Gastroesophageal sphincter (tissue), 4 donors: ENCODE measurements around the gene LPIN1. TPM values are rescaled to one million over a fixed set of nuclear protein-coding genes. Genes with fewer than 3 reads are reported as not detected.

Source experiments
- ATAC-seq: fragments of 150-250 bp; one replicate; pipeline ENCODE4 v1.9.1; 2016; ENCODE audit warnings: mild to moderate bottlenecking, moderate library complexity
- H3K27ac ChIP-seq, 4 donors: fragments of 200-600 bp; sonication (generic) in 3 of 4; 1 replicate in 3 of 4; 2 replicates in 1 of 4; pipeline ENCODE4 v1.5.1; 2016 to 2019
- H3K27me3 ChIP-seq: fragments of 200-600 bp; sonication (generic); one replicate; pipeline ENCODE4 v1.5.1; 2019
- H3K36me3 ChIP-seq, 2 donors: fragments of 200-600 bp; sonication (generic); one replicate each; pipeline ENCODE4 v1.5.1; 2019; ENCODE audit warnings: control low read depth in 1 of 2
- H3K4me1 ChIP-seq, 3 donors: fragments of 200-600 bp; sonication (generic); 1 replicate in 2 of 3; 2 replicates in 1 of 3; pipeline ENCODE4 v1.5.1; 2016 to 2019; ENCODE audit warnings: control low read depth in 2 of 3
- H3K4me3 ChIP-seq, 2 donors: fragments of 200-600 bp; sonication (generic); one replicate each; pipeline ENCODE4 v1.5.1; 2019; ENCODE audit warnings: mild to moderate bottlenecking in 1 of 2, moderate library complexity in 1 of 2
- H3K9me3 ChIP-seq, 3 donors: fragments of 200-600 bp; sonication (generic); one replicate each; pipeline ENCODE4 v1.5.1; 2017 to 2019; ENCODE audit warnings: control low read depth in 2 of 3
- CTCF ChIP-seq, 4 experiments: fragments of 200-600 bp in 2 of 4; fragments of 450-650 bp in 2 of 4; sonication (generic) in 1 of 4; IDR thresholded peaks; one replicate each; pipeline ENCODE4 v1.5.1; 2017 to 2019; ENCODE audit warnings: antibody characterized with exemption in 4 of 4, mild to moderate bottlenecking in 2 of 4, moderate library complexity in 2 of 4
- EP300 ChIP-seq: sonication (generic); formaldehyde crosslinking; IDR thresholded peaks from one replicate; pipeline ENCODE4 v1.6.1; 2017; ENCODE audit warnings: antibody characterized with exemption, mild to moderate bottlenecking
- POLR2A ChIP-seq, 2 donors: fragments of 450-650 bp; IDR thresholded peaks; one replicate each; pipeline ENCODE4 v1.6.1; 2017; ENCODE audit warnings: antibody characterized with exemption in 2 of 2, mild to moderate bottlenecking in 2 of 2, moderate library complexity in 1 of 2
- POLR2AphosphoS5 ChIP-seq: sonication (generic); formaldehyde crosslinking; IDR thresholded peaks from one replicate; pipeline ENCODE4 v1.6.1; 2017; ENCODE audit warnings: antibody characterized with exemption
- WGBS, 2 donors: methylation state at CpG; one replicate each; pipeline ENCODE4 v1.1.5; 2018; ENCODE audit warnings: low coverage in 1 of 2; 5-methylcytosine and 5-hydroxymethylcytosine counted together
- total RNA-seq, 4 donors: library from RNA; depleted of rRNA; stranded (reverse); fragments of >200 nt; gene quantifications; one replicate each; pipeline ENCODE4 v1.1.0, GENCODE V29; 2016

Gene LPIN1
- total RNA-seq, 4 donors from 2014 or later: 47.3 to 70.1 (median 50.0) TPM

- 89 to 93% methylated on average over 3 to 7 of the region's 9 CpGs for WGBS, 2 donors
- TF ChIP-seq EP300 (no peak), POLR2A (IDR thresholded peaks at IDR 0.05) (no peak), POLR2AphosphoS5 (no peak), CTCF (IDR thresholded peaks at IDR 0.05) (no peak)
- ATAC-seq: no peak
- peaks cover 0 to 11% (median 0%) of the 10 kb centered on the region in 3 donors for H3K4me1 ChIP-seq
- no peaks in the 10 kb centered on the region for H3K27me3 ChIP-seq
- H3K27ac ChIP-seq: no peak overlapping the region
- no peak overlapping the region for H3K4me3 ChIP-seq
- peaks cover 0 to 100% of the 10 kb centered on the region in 2 donors for H3K36me3 ChIP-seq
- no peaks in the 10 kb centered on the region for H3K9me3 ChIP-seq
These were observed 41.6 kb downstream of the LPIN1 start for GRCh38 chr2:11787991-11788390.

GRCh38 chr2:11788461-11789124, 42.2 kb downstream of the LPIN1 start:
- H3K27ac ChIP-seq: no peak overlapping the region
- TF ChIP-seq POLR2AphosphoS5 (no peak), POLR2A (IDR thresholded peaks at IDR 0.05) (no peak), CTCF (IDR thresholded peaks at IDR 0.05) (no peak), EP300 (no peak)
- no peak overlapping the region for H3K4me3 ChIP-seq
- peaks cover 0 to 11% (median 0%) of the 10 kb centered on the region in 3 donors for H3K4me1 ChIP-seq
- H3K9me3 ChIP-seq: no peaks in the 10 kb centered on the region
- no peaks in the 10 kb centered on the region for H3K27me3 ChIP-seq
- H3K36me3 ChIP-seq: peaks cover 0 to 100% of the 10 kb centered on the region in 2 donors
- no peak for ATAC-seq
- WGBS, 2 donors: 74 to 82% methylated on average over 3 to 6 of the region's 7 CpGs

- Histone ChIP-seq H3K36me3 (peaks cover 0 to 100% of the 10 kb centered on the region in 2 donors), H3K4me3 (no peak overlapping the region), H3K27ac (no peak overlapping the region), H3K4me1 (peaks cover 0 to 11% (median 0%) of the 10 kb centered on the region in 3 donors), H3K9me3 (no peaks in the 10 kb centered on the region), H3K27me3 (no peaks in the 10 kb centered on the region)
- ATAC-seq: no peak
- 91 to 95% methylated on average over 4 to 10 of the region's 13 CpGs for WGBS, 2 donors
- TF ChIP-seq POLR2AphosphoS5 (no peak), CTCF (IDR thresholded peaks at IDR 0.05) (no peak), POLR2A (IDR thresholded peaks at IDR 0.05) (no peak), EP300 (no peak)
These were observed 42.8 kb downstream of the LPIN1 start for GRCh38 chr2:11789243-11789642.

- Histone ChIP-seq H3K27me3 (no peaks in the 10 kb centered on the region), H3K9me3 (no peaks in the 10 kb centered on the region), H3K4me1 (peaks cover 0 to under 1% (median 0%) of the 10 kb centered on the region in 3 donors), H3K27ac (no peak overlapping the region), H3K4me3 (no peak overlapping the region), H3K36me3 (peaks cover 0 to 100% of the 10 kb centered on the region in 2 donors)
- ATAC-seq: no peak
- 67 to 71% methylated on average over 7 of the region's 7 CpGs for WGBS, 2 donors
- TF ChIP-seq POLR2A (IDR thresholded peaks at IDR 0.05) (no peak), CTCF (IDR thresholded peaks at IDR 0.05) (no peak), EP300 (no peak), POLR2AphosphoS5 (no peak)
These were observed 43.8 kb downstream of the LPIN1 start for GRCh38 chr2:11790228-11790627.

GRCh38 chr2:11795590-11795989, 49.2 kb downstream of the LPIN1 start:
- Histone ChIP-seq H3K4me1 (peaks cover 0 to 4% (median 0%) of the 10 kb centered on the region in 3 donors), H3K27ac (no peak overlapping the region), H3K27me3 (no peaks in the 10 kb centered on the region), H3K36me3 (peaks cover 0 to 99% of the 10 kb centered on the region in 2 donors), H3K4me3 (no peak overlapping the region), H3K9me3 (no peaks in the 10 kb centered on the region)
- 69 to 89% methylated on average over 2 of the region's 2 CpGs for WGBS, 2 donors
- ATAC-seq: no peak
- TF ChIP-seq EP300: no peak
- no peak for TF ChIP-seq POLR2A (IDR thresholded peaks at IDR 0.05)
- TF ChIP-seq POLR2AphosphoS5: no peak
- no peak for TF ChIP-seq CTCF (IDR thresholded peaks at IDR 0.05)
